ENCODE measurements around the gene ATP1A2.

- TF ChIP-seq CTCF (IDR thresholded peaks at IDR 0.05; ENCODE audit: low read depth, low read length) (peak; percentile 63), MAX (IDR thresholded peaks at IDR 0.05; ENCODE audit: low read depth, low read length) (0 out of 2 replicates have a peak, but pooled peaks have one; percentile 18)
Measured at GRCh38 chr1:160161965-160162705, 46.6 kb downstream of the ATP1A2 start.

Measured in NB4 (cell line).